ENCODE data around the gene SLCO1B1.
"Not testable (repeated sequence)": the region's sequence is repeated elsewhere in the genome, so short reads cannot be mapped to it uniquely, and the experiment has no call there.

The SLCO1B1 gene

GRCh38 chr12:21130998-21131397 lies at the start of gene SLCO1B1:
Gene SLCO1B1 (plus strand): TSS chr12:21131194. CDS start chr12:21141575, 10,381 bp downstream.
- DNase-seq (ENCODE audit: low read depth in 4 of 4, low spot score in 1 of 4) = no peak

- not testable (repeated sequence) for DNase-seq (ENCODE audit: low read depth in 4 of 4, low spot score in 1 of 4)
Measured at GRCh38 chr12:21084753-21085152, 46.2 kb upstream of the SLCO1B1 start.

- DNase-seq (ENCODE audit: low read depth in 4 of 4, low spot score in 1 of 4) = no peak
Measured at GRCh38 chr12:21111732-21112131, 19.3 kb upstream of the SLCO1B1 start.

GRCh38 chr12:21113266-21113665 lies 17.7 kb upstream of the SLCO1B1 start:
- no peak for DNase-seq (ENCODE audit: low read depth in 4 of 4, low spot score in 1 of 4)

- DNase-seq (ENCODE audit: low read depth in 4 of 4, low spot score in 1 of 4) = no peak
Measured at GRCh38 chr12:21117995-21118394, 13.0 kb upstream of the SLCO1B1 start.

GRCh38 chr12:21118760-21119159 lies 12.2 kb upstream of the SLCO1B1 start:
- no peak for DNase-seq (ENCODE audit: low read depth in 4 of 4, low spot score in 1 of 4)

- DNase-seq (ENCODE audit: low read depth in 4 of 4, low spot score in 1 of 4) = no peak
Measured at GRCh38 chr12:21129351-21129750, 1.6 kb upstream of the SLCO1B1 start.

GRCh38 chr12:21129906-21130305 lies 1.1 kb upstream of the SLCO1B1 start:
- DNase-seq (ENCODE audit: low read depth in 4 of 4, low spot score in 1 of 4) = no peak

- DNase-seq (ENCODE audit: low read depth in 4 of 4, low spot score in 1 of 4) = not testable (repeated sequence)
Measured at GRCh38 chr12:21137318-21137999, 6.5 kb downstream of the SLCO1B1 start.

- DNase-seq (ENCODE audit: low read depth in 4 of 4, low spot score in 1 of 4) = no peak
Measured at GRCh38 chr12:21138016-21138415, 7.0 kb downstream of the SLCO1B1 start.

GRCh38 chr12:21144309-21144708 lies 13.3 kb downstream of the SLCO1B1 start:
- no peak for DNase-seq (ENCODE audit: low read depth in 4 of 4, low spot score in 1 of 4)

GRCh38 chr12:21149861-21150260 lies 18.9 kb downstream of the SLCO1B1 start:
- not testable (repeated sequence) for DNase-seq (ENCODE audit: low read depth in 4 of 4, low spot score in 1 of 4)

GRCh38 chr12:21151184-21151583 lies 20.2 kb downstream of the SLCO1B1 start:
- DNase-seq (ENCODE audit: low read depth in 4 of 4, low spot score in 1 of 4) = no peak

- DNase-seq (ENCODE audit: low read depth in 4 of 4, low spot score in 1 of 4) = no peak
Measured at GRCh38 chr12:21155522-21156351, 24.7 kb downstream of the SLCO1B1 start.

- DNase-seq (ENCODE audit: low read depth in 4 of 4, low spot score in 1 of 4) = no peak
Measured at GRCh38 chr12:21165048-21165447, 34.1 kb downstream of the SLCO1B1 start.

- DNase-seq (ENCODE audit: low read depth in 4 of 4, low spot score in 1 of 4) = peak in 2 of 4 experiments; percentile 2 to 4
Measured at GRCh38 chr12:21169878-21170472, 39.0 kb downstream of the SLCO1B1 start.

- no peak for DNase-seq (ENCODE audit: low read depth in 4 of 4, low spot score in 1 of 4)
Measured at GRCh38 chr12:21172079-21172478, 41.1 kb downstream of the SLCO1B1 start.

- no peak for DNase-seq (ENCODE audit: low read depth in 4 of 4, low spot score in 1 of 4)
Measured at GRCh38 chr12:21183721-21184275, 52.8 kb downstream of the SLCO1B1 start.

- no peak for DNase-seq (ENCODE audit: low read depth in 4 of 4, low spot score in 1 of 4)
Measured at GRCh38 chr12:21190016-21190415, 59.0 kb downstream of the SLCO1B1 start.

- DNase-seq (ENCODE audit: low read depth in 4 of 4, low spot score in 1 of 4) = not testable (repeated sequence)
Measured at GRCh38 chr12:21214433-21214832, 83.4 kb downstream of the SLCO1B1 start.

- no peak for DNase-seq (ENCODE audit: low read depth in 4 of 4, low spot score in 1 of 4)
Measured at GRCh38 chr12:21219206-21219605, 88.2 kb downstream of the SLCO1B1 start.

- DNase-seq (ENCODE audit: low read depth in 4 of 4, low spot score in 1 of 4) = no peak
Measured at GRCh38 chr12:21220266-21220665, 89.3 kb downstream of the SLCO1B1 start.
